Measurements from ENCODE around the gene CEACAM19. TPM values are rescaled to one million over a fixed set of nuclear protein-coding genes. Genes with fewer than 3 reads are reported as not detected.

CEACAM19 gene
- total and polyA plus RNA-seq, 9 of the 15 experiments (the other 6 are each of a cell fraction or from before 2014, with no cell fraction given) = 0.15 to 0.30 (median 0.23) TPM; not detected in 5

DNA sequence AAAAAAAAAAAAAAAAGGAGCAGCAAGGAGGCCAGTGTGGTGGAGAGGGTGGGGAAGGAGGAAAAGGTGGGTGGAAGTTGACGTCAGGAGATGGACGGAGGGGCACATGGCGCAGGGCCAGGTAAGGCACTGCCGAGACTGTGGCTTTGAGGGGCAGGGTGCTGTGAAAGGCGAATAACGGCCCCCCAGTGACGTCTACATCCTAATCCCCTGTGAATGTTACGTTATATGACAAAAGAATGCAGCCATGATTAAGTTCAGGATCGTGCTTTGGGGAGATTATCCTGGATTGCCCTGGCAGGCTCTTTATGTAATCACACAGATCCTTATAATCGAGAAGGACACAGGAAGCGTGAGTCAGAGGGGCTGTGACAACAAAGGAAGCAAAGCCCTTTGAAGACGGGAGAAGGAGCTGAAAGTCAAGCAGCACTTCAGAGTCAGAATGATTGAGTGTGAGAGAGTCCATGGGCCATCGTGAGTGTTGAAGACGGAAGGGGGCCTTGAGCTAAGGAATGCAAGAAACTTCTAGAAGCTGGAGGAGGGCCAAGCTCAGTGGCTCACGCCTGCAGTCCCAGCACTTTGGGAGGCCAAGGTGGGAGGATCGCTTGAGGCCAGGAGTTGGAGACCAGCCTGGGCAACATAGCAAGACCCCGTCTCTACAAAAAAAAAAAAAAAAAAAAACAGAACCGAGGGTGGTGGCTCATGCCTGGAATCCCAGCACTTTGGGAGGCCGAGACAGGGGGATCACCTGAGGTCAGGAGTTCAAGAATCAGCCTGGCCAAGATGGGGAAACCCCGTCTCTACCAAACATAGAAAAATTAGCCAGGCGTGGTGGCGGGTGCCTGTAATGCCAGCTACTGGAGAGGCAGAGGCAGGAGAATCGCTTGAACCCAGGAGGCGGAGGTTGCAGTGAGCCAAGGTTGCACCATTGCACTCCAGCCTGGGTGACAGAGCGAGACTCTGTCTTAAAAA is 13.9 kb downstream of the CEACAM19 start (continued):
- TF ChIP-seq MGA (IDR thresholded peaks at IDR 0.05) = 0 out of 2 replicates have a peak, but pooled peaks have one; percentile 41
- no peak for TF ChIP-seq TEAD1 (CRISPR knock-in tag; IDR thresholded peaks at IDR 0.05)
- peak; percentile 27; the same call in 1 of the 2 replicates for TF ChIP-seq GABPA (tag; conservative IDR thresholded peaks at IDR 0.05; ENCODE audit: low read depth)
- TF ChIP-seq, protein P1, sequence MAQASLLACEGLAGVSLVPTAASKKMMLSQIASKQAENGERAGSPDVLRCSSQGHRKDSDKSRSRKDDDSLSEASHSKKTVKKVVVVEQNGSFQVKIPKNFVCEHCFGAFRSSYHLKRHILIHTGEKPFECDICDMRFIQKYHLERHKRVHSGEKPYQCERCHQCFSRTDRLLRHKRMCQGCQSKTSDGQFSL (CRISPR knock-in tag; IDR thresholded peaks at IDR 0.05) = no peak
- TF ChIP-seq, protein P1 (tag; IDR thresholded peaks at IDR 0.05) = no peak
- TF ChIP-seq PKNOX1 (IDR thresholded peaks at IDR 0.05) = peak; percentile 42; the same call in 1 of the 2 replicates
- TF ChIP-seq, protein P2, sequence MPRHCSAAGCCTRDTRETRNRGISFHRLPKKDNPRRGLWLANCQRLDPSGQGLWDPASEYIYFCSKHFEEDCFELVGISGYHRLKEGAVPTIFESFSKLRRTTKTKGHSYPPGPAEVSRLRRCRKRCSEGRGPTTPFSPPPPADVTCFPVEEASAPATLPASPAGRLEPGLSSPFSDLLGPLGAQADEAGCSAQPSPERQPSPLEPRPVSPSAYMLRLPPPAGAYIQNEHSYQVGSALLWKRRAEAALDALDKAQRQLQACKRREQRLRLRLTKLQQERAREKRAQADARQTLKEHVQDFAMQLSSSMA (CRISPR knock-in tag; IDR thresholded peaks at IDR 0.05) = no peak
- no peak for TF ChIP-seq MED1 (CRISPR knock-in tag; IDR thresholded peaks at IDR 0.05; ENCODE audit: borderline replicate concordance)
- 0 out of 4 replicates have a peak, but pooled peaks of 1 of the 2 experiments have one; percentile 9 for TF ChIP-seq KDM1A (IDR thresholded peaks at IDR 0.05)
- no peak for TF ChIP-seq ZFP1 (CRISPR knock-in tag; IDR thresholded peaks at IDR 0.05)
- TF ChIP-seq BCOR (IDR thresholded peaks at IDR 0.05) = peak; percentile 90
- peak; percentile 99 for TF ChIP-seq ZNF121 (CRISPR knock-in tag; conservative IDR thresholded peaks at IDR 0.05)
